Measurements from ENCODE around the gene PRMT7.

PRMT7 gene

DNA sequence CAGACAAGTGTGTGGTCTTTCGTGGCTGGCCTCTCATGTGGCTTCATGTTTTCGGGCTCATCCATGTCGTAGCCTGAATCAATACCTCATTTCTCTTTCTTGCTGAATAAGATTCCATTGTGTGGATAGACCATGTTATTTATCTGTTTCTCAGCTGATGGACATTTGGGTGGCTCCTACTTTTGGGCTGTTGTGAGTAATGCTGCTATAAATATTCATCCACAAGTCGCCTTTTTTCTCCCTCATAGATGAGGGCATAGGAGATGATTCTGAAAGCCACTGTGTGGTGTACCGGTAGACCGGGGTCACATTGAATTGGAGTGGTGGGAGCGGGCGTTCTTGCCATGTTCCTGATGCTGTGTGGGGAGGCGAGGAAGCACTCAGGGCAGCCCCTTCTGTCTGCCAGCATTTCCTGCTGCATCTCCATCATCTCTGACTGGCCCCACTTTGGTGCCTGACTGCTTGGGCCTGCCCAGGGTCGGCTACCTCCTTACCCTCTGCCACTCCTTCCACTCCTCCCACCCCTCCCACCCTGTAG, 40.1 kb downstream of the PRMT7 start:
- no peak for DNase-seq

DNA sequence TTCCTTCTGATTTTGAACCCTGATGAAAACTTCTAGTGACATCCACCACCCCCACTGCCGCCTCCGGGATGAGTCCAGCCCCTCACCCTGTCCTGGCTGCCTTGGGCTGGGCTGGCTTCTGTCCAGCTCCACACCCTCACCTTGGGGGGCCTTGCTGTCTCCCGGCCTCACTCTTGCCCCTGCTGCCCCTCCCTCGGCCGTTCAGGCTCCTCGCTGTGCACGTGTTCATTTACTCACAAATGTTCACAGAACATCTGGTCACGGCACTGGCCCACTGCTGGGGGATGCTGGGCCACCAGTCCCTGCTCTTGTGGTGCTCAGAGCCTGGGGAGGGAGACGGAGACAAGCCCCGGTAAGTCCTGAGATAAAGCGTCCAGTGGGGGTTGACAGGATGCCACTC, 40.6 kb downstream of the PRMT7 start:
- DNase-seq = no peak

GRCh38 chr16:68351991-68352431, 41.2 kb downstream of the PRMT7 start:
- DNase-seq = no peak

DNA sequence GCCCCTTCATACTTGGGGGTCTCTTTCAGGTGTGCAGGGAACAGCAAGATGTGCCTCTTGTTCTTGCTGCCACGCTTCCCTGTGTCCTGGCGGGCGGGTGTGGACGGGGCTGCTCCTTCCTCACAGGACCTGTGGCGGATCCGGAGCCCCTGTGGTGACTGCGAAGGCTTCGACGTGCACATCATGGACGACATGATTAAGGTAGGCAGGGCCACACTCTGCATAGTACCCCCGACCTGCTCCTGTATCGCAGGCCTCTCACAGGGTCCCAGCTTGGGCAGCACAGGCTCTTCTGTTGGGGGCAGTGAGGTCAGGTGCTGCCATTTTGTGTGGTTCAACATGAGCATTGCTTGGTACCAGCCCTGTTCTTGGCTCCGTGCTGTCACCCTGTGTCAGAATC, 42.5 kb downstream of the PRMT7 start:
- no peak for DNase-seq

DNA sequence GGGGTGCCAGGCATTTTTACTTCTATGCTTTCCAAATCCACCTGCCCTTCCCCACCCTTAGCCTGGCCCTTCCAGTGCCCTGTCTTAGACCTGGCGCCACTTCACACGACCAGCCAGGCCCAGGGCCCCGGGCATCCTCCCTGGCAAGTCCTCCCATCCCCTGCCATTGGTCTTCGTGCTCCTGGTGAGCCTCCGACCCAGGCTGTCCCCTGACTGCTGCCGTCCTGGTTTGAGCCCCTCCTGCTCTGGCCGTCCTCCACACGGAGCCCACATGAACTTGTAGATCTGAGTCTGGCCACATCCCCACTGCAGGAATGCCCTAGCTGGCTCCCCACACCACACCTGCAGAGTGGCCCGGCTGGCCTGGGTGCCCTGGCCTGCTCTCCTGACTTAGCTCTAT, 44.0 kb downstream of the PRMT7 start:
- DNase-seq = no peak

- DNase-seq = no peak
Observed at GRCh38 chr16:68355447-68356248, 44.8 kb downstream of the PRMT7 start.

DNA sequence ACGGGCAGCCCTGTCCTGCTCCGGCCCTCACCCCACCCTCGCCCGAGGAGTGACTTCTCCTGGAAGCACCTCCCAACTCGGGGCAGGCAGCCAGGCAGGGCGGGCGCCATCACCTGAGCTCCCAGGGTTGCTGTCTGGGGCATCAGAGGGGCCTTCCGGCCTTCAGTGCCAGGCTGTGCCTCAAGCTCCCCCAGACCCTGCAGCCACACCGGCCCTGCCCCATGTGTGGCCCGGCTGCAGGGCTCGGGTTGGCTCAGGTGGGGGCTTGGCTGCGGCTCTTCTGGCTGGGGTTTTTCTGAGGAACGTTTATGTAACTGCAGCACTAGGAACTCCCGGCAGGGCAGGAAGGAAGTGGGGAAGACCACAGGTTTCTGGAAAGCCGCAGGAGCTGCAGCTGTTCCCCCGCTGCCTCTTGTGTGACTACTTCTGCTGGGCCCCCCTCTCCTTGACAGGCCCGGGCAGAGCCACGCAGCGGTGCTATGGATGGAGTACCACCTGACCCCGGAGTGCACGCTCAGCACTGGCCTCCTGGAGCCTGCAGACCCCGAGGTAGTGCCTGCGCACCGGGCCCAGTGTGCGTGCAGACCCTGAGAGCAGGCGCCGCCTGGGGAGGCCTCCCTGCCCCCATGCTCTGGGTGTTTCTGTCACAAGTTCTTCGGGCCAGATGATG, 45.6 kb downstream of the PRMT7 start:
- DNase-seq = peak; percentile 85

DNA sequence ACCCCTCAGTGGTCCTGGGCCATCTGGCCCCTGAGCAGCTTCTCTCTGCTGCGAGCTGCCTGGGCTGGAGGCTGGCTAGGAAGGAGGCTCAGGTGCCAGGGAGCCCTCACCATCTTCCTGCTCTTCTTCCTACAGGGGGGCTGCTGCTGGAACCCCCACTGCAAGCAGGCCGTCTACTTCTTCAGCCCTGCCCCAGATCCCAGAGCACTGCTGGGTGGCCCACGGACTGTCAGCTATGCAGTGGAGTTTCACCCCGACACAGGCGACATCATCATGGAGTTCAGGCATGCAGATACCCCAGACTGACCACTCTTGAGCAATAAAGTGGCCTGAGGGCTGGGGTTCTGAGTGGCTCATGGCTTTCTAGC, 46.1 kb downstream of the PRMT7 start:
- DNase-seq = no peak

- DNase-seq = no peak
Observed at GRCh38 chr16:68357521-68357922, 46.7 kb downstream of the PRMT7 start.

DNA sequence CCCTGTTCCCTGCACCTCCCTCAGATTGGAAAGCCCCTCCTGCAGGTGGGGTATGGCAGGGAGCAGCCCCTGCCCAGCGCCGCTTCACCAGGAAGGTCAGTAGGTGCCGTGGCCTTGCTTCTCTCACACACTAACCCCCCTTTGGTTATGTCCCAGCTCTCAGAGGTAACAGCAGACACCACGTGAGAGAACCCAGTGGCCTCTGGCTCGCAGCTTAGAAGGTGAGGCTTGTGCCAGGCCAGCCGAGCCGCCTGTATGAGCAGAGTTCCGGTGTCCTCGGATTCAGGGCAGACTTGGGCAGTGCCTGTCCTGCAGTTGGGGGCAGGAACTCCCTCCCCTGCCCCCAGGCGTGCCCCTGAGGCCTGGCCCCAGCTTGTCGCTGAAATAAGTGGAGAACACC, 47.1 kb downstream of the PRMT7 start:
- DNase-seq = no peak

DNA sequence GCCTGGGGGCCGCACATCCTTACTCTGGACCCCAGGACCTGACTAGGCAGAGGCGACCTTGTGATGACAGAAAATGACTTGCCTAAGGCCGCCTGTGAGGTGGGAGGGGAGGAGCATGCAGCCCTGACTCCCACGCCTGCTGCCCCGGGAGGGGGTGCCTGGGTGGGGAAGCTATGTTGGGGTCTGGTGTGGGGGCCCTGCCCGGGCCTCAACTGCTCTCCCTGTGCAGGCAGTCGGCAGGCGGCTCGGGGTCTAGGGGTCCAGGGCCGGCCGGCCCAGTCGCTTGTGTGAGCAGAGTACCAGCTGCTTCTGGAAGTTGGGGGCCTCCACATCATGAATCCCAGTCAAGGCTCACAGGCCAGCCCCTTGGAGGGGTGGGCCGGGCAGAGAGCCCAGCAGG, 48.1 kb downstream of the PRMT7 start:
- no peak for DNase-seq

DNA sequence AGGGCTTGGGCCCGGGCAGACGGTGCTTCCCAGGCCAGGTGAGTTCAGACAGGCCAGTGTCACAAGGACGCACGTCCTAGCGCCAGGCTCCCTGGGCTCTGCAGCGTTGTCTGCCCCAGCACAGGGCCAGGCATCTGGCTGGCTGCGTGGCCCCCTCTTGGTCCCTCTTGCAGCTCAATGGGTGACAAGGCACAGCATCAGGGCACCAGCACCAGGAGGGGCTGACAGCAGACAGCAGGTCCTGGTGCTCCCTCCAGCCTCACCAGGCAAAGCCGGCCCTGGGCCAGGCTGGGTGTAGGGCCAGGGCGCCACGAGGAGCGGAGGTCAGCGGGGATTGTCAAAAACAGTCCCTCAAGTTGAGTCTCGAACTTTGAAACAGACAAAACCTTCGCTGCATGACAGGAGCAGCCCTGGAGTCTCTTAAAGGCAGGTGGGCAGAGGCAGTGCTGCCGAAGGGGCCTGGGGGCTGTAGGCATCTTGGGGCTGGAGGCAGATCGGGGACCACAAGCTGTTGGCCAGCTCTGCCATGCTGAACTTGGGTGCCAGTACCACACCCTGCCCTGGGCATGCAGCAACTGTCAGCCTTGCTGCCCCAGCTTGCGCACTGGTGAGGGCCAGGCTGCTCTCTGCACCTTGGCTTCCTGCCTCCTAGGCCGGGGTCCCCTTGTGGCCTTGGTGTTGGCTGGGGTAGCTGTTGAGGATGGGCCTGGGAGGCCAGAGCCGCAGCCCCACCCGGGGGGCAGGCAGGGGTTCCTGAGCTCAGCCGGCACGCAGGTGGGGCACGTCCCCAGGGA, 48.8 kb downstream of the PRMT7 start:
- no peak for DNase-seq

DNA sequence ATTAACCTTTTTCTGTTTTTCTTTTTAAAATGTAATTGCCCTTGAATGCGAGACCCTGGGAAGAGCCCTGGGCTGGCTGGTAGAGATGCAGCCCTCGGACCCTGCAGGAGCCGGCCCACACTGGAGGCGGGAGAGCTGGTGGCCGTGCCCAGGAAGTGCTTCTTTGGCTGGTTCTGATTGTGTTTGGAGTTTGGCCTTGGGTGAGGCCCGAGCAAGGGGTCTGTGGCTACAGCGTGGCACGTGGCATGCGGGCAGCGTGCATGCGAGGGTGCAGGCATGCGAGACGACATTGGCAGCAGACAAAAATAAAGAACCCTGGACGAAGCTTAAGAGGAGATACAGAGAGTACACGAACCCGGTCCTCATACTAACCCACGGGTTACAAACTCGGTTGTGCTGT, 49.7 kb downstream of the PRMT7 start:
- DNase-seq = no peak

DNA sequence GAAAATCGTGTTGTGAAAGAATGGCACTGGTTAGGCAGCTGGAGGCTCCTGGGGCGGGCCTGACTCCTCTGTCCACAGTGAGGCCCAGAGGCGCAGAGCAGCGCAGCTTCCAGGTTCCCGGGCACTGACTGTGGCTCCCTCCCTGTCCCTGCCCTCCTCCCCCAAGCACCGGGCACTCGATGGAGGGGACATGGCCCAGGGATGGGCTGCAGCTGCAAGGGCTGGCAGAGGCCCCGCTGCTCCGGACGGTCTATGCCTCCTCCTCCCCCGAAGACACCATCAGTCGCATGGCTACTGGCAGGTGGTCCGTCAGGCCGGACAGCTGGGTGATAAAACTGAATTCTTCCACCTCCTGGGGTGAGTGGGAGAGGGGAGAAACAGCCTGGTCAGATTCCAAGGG, 50.1 kb downstream of the PRMT7 start:
- no peak for DNase-seq

- DNase-seq = no peak
Observed at GRCh38 chr16:68361485-68361884, 50.7 kb downstream of the PRMT7 start.

GRCh38 chr16:68362262-68362913, 51.6 kb downstream of the PRMT7 start:
- DNase-seq = no peak

- DNase-seq = no peak
Observed at GRCh38 chr16:68362947-68363657, 52.3 kb downstream of the PRMT7 start.

DNA sequence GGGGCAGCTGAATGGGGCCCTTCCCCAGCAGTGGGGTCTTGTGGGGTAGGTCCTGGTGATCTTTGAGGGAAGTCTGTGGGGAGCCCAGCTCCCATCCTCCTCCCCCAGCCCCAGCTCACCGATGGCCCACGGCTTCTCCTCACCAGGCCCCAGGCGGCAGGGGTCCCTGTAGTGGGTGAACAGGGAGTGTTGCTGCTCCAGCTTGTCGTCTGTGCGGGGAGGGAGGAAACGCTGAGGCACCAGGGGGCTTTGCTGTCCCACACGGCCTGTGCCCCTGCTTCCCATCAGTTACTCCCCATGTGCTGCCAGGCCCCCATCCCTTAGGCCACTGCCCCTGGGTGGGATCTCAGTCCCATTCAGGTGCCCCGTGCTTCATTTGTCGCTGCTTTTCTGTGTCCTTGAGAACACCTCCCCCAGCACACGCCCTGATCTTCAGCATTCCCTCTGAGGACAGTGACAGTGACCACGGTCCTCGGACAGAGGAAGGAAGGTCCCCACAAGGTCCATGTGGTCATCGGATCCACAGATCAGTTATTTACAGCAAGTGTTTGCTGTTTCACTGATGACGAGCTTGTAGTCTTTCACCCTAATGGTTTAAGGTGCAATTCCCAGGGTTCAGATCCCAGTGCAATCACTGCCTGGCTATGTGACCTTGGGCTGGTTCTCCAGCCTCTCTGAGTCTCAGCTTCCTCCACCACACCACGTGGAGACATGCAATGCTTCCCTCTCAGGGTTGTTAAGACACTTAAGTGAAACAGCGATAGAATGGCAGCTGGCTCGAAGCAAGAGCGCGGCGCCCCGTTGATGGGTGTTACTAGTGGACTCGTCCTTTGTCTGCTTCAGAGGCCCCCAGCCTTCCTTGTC, 53.1 kb downstream of the PRMT7 start:
- DNase-seq = no peak

DNA sequence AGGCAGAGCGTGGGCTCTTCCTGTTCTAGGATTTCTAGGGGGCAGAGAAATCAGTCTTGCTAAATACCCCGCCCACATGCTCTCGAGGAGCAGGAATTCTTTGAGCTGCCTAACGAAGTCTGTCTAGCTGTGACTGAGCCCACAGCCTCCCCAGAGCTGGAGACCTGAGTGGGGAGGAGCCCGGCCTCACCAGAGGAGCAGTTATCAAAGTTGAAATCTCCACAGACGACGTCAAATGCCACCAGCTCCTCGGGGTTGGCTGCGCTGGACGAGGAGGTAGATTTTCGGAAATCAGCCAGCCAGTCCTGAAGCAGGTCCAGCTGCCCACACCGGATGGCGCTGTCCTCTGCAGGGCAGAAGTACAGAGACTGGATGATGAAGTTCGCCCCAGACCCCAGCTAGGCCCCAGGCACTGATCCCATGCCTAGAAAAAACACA, 53.8 kb downstream of the PRMT7 start:
- DNase-seq = no peak

DNA sequence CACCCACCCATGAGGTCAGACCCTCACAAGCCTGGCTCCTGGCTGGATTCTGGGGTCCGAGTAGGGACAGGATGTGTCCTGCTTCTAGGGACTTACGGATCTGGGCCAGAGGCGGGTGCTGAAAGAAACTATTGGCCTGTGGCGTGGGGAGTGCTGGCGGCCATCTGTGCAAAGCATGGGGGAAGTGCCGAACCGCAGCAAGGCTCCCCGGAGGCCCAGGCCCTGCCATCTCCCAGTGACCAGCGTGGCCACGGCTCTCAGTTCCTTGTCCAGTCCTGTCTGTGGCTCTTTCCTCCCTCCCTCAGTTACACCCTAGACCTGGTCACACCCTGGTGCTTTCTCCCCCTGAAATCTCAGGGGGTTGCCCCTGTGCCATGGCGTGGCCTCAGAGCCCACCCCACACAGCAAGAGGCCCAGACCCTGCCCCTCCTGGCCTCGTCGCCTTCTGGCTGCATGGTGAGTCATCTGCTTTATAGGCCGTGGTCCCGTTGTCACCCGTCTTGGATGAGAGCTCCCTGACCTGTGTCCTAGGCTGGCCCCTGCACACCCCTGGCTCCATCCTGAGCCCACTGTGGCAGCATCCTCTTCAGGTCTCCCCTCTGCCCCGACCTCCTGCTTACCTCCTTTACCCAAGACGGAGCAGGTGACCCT, 54.5 kb downstream of the PRMT7 start:
- DNase-seq = no peak

GRCh38 chr16:68366062-68366461, 55.2 kb downstream of the PRMT7 start:
- no peak for DNase-seq

All from activated CD8-positive, alpha-beta memory T cell treated with anti-CD3 and anti-CD28 coated beads for 24 hours (primary cell).